DMS 273 (cell line): ENCODE measurements around the gene PPP4R3B.
"Not testable (repeated sequence)": the region's sequence is repeated elsewhere in the genome, so short reads cannot be mapped to it uniquely, and the experiment has no call there.

ENCODE experiments used
- DNase-seq: peaks from one replicate; lab custom pipeline; 2025; ENCODE audit not compliant: unreplicated experiment; lab: John Stamatoyannopoulos, UW

The PPP4R3B gene

GRCh38 chr2:55596795-55597194 lies 20.6 kb downstream of the PPP4R3B start:
- not testable (repeated sequence) for DNase-seq

GRCh38 chr2:55595536-55595935 lies 21.9 kb downstream of the PPP4R3B start:
- DNase-seq: no peak

- DNase-seq: peak; percentile 25
Observed at GRCh38 chr2:55592130-55592529, 25.3 kb downstream of the PPP4R3B start.

- DNase-seq: no peak
Observed at GRCh38 chr2:55590810-55591440, 26.5 kb downstream of the PPP4R3B start.

GRCh38 chr2:55585451-55586080 lies 31.9 kb downstream of the PPP4R3B start:
- DNase-seq: no peak

- no peak for DNase-seq
Observed at GRCh38 chr2:55581874-55582547, 35.4 kb downstream of the PPP4R3B start.

- DNase-seq: peak; percentile 41
Observed at GRCh38 chr2:55581435-55581834, 36.0 kb downstream of the PPP4R3B start.

GRCh38 chr2:55569002-55569401 lies 48.4 kb downstream of the PPP4R3B start:
- not testable (repeated sequence) for DNase-seq

GRCh38 chr2:55567298-55567697 lies 50.1 kb downstream of the PPP4R3B start:
- no peak for DNase-seq

- no peak for DNase-seq
Observed at GRCh38 chr2:55565613-55566012, 51.8 kb downstream of the PPP4R3B start.

- no peak for DNase-seq
Observed at GRCh38 chr2:55560855-55561254, 56.6 kb downstream of the PPP4R3B start.

- DNase-seq: no peak
Observed at GRCh38 chr2:55556809-55557208, 60.6 kb downstream of the PPP4R3B start.

- DNase-seq: no peak
Observed at GRCh38 chr2:55555977-55556376, 61.4 kb downstream of the PPP4R3B start.

GRCh38 chr2:55553321-55553720 lies 64.1 kb downstream of the PPP4R3B start:
- no peak for DNase-seq

- DNase-seq: no peak
Observed at GRCh38 chr2:55550368-55551102, 66.9 kb downstream of the PPP4R3B start.

- not testable (repeated sequence) for DNase-seq
Observed at GRCh38 chr2:55547679-55548078, 69.7 kb downstream of the PPP4R3B start.

GRCh38 chr2:55547001-55547400 lies 70.4 kb downstream of the PPP4R3B start:
- no peak for DNase-seq

GRCh38 chr2:55530539-55531081 lies 86.8 kb downstream of the PPP4R3B start:
- DNase-seq: no peak

- no peak for DNase-seq
Observed at GRCh38 chr2:55526174-55526573, 91.2 kb downstream of the PPP4R3B start.

GRCh38 chr2:55524884-55525437 lies 92.5 kb downstream of the PPP4R3B start:
- DNase-seq: no peak
